ENCODE measurements around the gene ZNF778. TPM values are rescaled to one million over a fixed set of nuclear protein-coding genes. Genes with fewer than 3 reads are reported as not detected.
"Not testable (repeated sequence)": the region's sequence is repeated elsewhere in the genome, so short reads cannot be mapped to it uniquely, and the experiment has no call there.

Gene ZNF778
- total RNA-seq, 1 donor from 2014 or later = 5.8 TPM

DNA sequence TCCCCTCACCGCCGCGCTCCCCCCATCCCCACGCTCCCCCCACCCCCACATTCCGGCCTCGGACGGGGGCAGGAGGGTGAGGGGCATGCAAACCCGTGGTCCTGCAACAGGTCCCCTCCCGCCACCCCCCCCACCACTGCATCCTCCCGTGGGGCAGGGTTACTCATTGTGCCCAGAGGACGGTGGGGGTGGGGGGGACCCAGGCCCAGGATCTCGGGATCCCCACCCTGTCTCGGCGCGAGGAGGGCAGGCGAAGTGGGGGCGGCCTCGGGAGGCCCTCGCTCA, 25.7 kb upstream of the ZNF778 start:
- Mint-ChIP-seq H3K9me3 (ENCODE audit: low read depth) (no peaks in the 10 kb centered on the region), H3K27ac (ENCODE audit: unreplicated experiment) (no peak overlapping the region), H3K27me3 (ENCODE audit: low read depth) (no peaks in the 10 kb centered on the region), H3K4me1 (ENCODE audit: low read depth) (no peaks in the 10 kb centered on the region), H3K4me3 (ENCODE audit: unreplicated experiment) (no peak overlapping the region), H3K36me3 (ENCODE audit: low read depth) (no peaks in the 10 kb centered on the region)
- DNase-seq (ENCODE audit: low spot score) = no peak
- TF ChIP-seq, protein P1, sequence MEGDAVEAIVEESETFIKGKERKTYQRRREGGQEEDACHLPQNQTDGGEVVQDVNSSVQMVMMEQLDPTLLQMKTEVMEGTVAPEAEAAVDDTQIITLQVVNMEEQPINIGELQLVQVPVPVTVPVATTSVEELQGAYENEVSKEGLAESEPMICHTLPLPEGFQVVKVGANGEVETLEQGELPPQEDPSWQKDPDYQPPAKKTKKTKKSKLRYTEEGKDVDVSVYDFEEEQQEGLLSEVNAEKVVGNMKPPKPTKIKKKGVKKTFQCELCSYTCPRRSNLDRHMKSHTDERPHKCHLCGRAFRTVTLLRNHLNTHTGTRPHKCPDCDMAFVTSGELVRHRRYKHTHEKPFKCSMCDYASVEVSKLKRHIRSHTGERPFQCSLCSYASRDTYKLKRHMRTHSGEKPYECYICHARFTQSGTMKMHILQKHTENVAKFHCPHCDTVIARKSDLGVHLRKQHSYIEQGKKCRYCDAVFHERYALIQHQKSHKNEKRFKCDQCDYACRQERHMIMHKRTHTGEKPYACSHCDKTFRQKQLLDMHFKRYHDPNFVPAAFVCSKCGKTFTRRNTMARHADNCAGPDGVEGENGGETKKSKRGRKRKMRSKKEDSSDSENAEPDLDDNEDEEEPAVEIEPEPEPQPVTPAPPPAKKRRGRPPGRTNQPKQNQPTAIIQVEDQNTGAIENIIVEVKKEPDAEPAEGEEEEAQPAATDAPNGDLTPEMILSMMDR (IDR thresholded peaks at IDR 0.05) = no peak

DNA sequence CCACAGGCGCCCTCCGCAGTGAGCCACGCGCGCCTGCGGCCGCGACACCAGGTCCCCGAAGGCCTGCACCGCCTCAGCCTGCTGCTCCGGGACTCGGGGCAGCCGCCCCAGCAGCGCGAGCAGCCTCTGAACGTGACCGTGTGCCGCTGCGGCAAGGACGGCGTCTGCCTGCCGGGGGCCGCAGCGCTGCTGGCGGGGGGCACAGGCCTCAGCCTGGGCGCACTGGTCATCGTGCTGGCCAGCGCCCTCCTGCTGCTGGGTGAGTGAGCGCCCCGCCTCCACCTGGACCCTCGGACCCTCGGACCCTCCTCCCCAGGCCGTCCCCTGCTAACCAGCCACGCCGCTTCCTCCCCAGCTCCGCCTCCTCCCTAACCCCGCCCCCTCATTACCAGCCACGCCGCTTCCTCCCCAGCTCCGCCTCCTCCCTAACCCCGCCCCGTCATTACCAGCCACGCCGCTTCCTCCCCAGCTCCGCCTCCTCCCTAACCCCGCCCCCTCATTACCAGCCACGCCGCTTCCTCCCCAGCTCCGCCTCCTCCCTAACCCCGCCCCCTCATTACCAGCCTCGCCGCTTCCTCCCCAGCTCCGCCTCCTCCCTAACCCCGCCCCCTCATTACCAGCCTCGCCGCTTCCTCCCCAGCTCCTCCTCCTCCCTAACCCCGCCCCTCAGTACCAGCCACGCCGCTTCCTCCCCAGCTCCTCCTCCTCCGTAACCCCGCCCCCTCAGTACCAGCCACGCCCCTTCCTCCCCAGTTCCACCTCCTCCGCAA, 25.1 kb upstream of the ZNF778 start:
- TF ChIP-seq, protein P1 (IDR thresholded peaks at IDR 0.05) = peak; percentile 12
- not testable (repeated sequence) for DNase-seq (ENCODE audit: low spot score); H3K36me3 Mint-ChIP-seq (ENCODE audit: low read depth); H3K27me3 Mint-ChIP-seq (ENCODE audit: low read depth); H3K4me1 Mint-ChIP-seq (ENCODE audit: low read depth); H3K4me3 Mint-ChIP-seq (ENCODE audit: unreplicated experiment); H3K27ac Mint-ChIP-seq (ENCODE audit: unreplicated experiment); H3K9me3 Mint-ChIP-seq (ENCODE audit: low read depth)

DNA sequence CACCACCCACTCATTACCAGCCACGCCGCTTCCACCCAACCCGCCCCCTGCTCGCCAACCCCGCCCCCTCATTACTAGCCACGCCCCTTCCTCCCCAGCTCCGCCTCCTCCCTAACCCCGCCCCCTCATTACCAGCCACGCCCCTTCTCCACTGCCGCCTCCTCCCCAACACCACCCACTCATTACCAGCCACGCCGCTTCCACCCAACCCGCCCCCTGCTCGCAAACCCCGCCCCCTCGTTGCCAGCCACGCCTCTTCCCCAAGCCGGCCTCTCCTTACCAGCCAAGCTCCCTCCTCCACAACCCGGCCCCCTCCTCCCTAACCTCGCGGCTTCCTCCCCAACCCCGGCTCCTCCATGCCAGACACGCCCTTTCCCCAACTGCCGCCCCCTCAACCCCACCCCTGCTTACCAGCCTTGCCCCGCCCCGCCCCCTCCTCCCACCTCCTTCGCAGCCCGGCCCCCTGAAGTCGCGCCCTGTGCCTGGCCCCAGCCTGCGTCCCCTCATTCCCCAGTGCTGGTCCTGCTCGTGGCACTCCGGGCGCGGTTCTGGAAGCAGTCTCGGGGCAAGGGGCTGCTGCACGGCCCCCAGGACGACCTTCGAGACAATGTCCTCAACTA, 24.4 kb upstream of the ZNF778 start:
- DNase-seq (ENCODE audit: low spot score) = peak; percentile 91

DNA sequence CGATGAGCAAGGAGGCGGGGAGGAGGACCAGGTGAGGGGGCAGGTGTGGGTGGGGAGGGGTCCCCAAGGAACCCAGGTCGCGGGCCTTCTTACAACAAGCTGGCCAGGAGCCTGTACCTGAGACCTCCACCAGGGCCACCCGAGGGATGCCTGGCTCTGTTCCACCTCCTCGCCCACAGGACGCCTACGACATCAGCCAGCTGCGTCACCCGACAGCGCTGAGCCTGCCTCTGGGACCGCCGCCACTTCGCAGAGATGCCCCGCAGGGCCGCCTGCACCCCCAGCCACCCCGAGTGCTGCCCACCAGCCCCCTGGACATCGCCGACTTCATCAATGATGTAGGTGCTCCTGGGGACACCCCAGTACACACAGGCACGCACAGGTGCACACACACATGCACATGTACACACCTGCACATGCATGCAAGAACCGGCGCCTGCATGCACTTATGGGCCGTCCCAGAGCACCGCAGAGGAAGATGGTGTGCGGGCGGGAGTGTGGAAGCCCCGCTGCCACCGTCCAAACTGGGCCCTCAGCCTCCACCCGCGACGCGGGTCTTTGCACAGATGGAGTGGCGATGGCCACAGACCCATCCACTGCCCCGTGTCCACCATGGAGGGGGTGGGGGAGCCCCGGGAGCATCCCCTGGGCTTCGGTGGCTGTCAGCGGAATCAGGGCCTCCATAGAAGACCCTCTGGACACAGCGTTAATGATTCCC, 23.8 kb upstream of the ZNF778 start:
- H3K27ac Mint-ChIP-seq (ENCODE audit: unreplicated experiment) = no peak overlapping the region
- H3K4me1 Mint-ChIP-seq (ENCODE audit: low read depth) = no peaks in the 10 kb centered on the region
- H3K4me3 Mint-ChIP-seq (ENCODE audit: unreplicated experiment) = no peak overlapping the region
- peaks cover under 1% of the 10 kb centered on the region for H3K27me3 Mint-ChIP-seq (ENCODE audit: low read depth)
- DNase-seq (ENCODE audit: low spot score) = peak; percentile 93
- TF ChIP-seq, protein P1 (IDR thresholded peaks at IDR 0.05) = no peak
- H3K9me3 Mint-ChIP-seq (ENCODE audit: low read depth) = no peaks in the 10 kb centered on the region
- no peaks in the 10 kb centered on the region for H3K36me3 Mint-ChIP-seq (ENCODE audit: low read depth)

More for the DNA sequence above, 24.4 kb upstream of the ZNF778 start:
- H3K9me3 Mint-ChIP-seq (ENCODE audit: low read depth) = no peaks in the 10 kb centered on the region
- TF ChIP-seq, protein P1 (IDR thresholded peaks at IDR 0.05) = no peak
- no peaks in the 10 kb centered on the region for H3K36me3 Mint-ChIP-seq (ENCODE audit: low read depth)
- H3K4me1 Mint-ChIP-seq (ENCODE audit: low read depth) = no peaks in the 10 kb centered on the region
- no peaks in the 10 kb centered on the region for H3K27me3 Mint-ChIP-seq (ENCODE audit: low read depth)
- no peak overlapping the region for H3K4me3 Mint-ChIP-seq (ENCODE audit: unreplicated experiment)
- H3K27ac Mint-ChIP-seq (ENCODE audit: unreplicated experiment) = no peak overlapping the region

Measured in chondrocyte (in vitro differentiated cells).